ACC112 (cell line): ENCODE results near the gene OBSCN.

Experiments used
- H2AFZ ChIP-seq: fragments of 200-600 bp; sonication (generic); one replicate; pipeline ENCODE4 v1.6.0; 2017; ENCODE audit warnings: antibody characterized with exemption, low read length; ENCODE audit not compliant: unreplicated experiment
- H3K27ac ChIP-seq: fragments of 200-600 bp; sonication (generic); 2 replicates; pipeline ENCODE4 v1.5.1; 2014; ENCODE audit warnings: low read depth, mild to moderate bottlenecking, antibody characterized with exemption, low read length, moderate library complexity
- H3K27me3 ChIP-seq: fragments of 200-600 bp; sonication (generic); 2 replicates; pipeline ENCODE4 v1.6.1; 2014; ENCODE audit warnings: mild to moderate bottlenecking, antibody characterized with exemption, low read length, moderate library complexity, mixed read lengths; ENCODE audit not compliant: insufficient read depth
- H3K36me3 ChIP-seq: fragments of 200-600 bp; sonication (generic); 2 replicates; pipeline ENCODE4 v1.6.1; 2016; ENCODE audit warnings: mild to moderate bottlenecking, antibody characterized with exemption, low read length, moderate library complexity, mixed read lengths; ENCODE audit not compliant: insufficient read depth
- H3K4me1 ChIP-seq: fragments of 200-600 bp; sonication (generic); one replicate; pipeline ENCODE4 v1.6.1; 2016; ENCODE audit warnings: low read length, mixed read lengths; ENCODE audit not compliant: insufficient read depth, unreplicated experiment, control insufficient read depth
- H3K4me3 ChIP-seq: fragments of 200-600 bp; sonication (generic); 2 replicates; pipeline ENCODE4 v1.5.1; 2014; ENCODE audit warnings: mild to moderate bottlenecking, low read depth, low read length
- H3K79me2 ChIP-seq: fragments of 200-600 bp; sonication (generic); one replicate; pipeline ENCODE4 v1.6.0; 2016; ENCODE audit warnings: low read length; ENCODE audit not compliant: control insufficient read depth, unreplicated experiment, insufficient read depth

OBSCN gene

DNA sequence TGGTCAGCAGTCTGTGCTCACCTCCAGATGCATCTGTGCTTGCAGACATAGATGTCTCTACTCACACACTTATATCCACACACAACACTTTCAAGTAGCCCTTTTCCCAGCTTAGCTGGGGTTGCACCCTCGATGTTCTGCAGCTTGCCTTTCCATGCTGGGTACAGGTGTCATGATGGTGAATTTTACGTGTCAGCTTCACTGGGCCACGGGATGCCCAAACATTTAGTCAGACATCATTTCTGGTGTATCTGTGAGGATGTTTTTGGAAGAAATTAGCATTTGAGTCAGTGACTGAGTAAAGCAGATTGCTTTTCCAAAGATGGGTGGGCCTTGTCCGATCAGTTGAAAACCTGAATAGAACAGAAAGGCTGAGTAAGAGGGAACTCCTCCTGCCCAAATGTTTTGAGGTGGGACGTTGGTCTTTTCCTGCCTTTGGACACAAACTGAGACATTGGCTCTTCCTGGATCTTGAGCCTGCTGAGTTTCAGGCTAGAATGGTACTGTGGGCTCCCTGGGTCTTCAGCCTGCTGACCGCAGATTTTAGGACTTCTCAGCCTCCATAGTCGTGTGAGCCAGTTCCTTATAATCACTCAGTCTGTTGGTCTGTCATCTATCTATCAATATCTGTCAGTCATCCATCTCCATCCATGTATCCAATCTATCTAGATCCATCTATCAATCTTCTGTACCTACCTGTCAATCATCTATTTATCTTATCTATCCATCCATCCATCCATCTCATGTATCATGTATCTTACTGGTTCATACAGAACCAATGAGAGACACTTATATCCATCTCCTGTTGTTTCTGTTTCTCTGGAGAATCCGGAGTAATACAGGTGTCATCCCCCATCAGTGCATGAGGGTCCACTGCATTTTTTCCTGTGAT, 12.7 kb upstream of the OBSCN start:
- no peaks in the 10 kb centered on the region for H3K36me3 ChIP-seq
- no peak overlapping the region for H3K4me3 ChIP-seq
- no peak overlapping the region for H3K27ac ChIP-seq
- H3K4me1 ChIP-seq, result no peaks in the 10 kb centered on the region
- no peaks in the 10 kb centered on the region for H3K79me2 ChIP-seq
- no peak overlapping the region for H2AFZ ChIP-seq
- H3K27me3 ChIP-seq, result peaks cover 3% of the 10 kb centered on the region; the same call in 1 of the 2 replicates

GRCh38 chr1:228197555-228198147, 10.2 kb upstream of the OBSCN start:
- Histone ChIP-seq H3K36me3 (no peaks in the 10 kb centered on the region), H3K27ac (no peak overlapping the region), H3K4me3 (no peak overlapping the region), H3K4me1 (no peaks in the 10 kb centered on the region), H3K79me2 (no peaks in the 10 kb centered on the region), H2AFZ (no peak overlapping the region), H3K27me3 (peaks cover 7% of the 10 kb centered on the region; the same call in 1 of the 2 replicates)

GRCh38 chr1:228198977-228199590, 8.8 kb upstream of the OBSCN start:
- no peaks in the 10 kb centered on the region for H3K79me2 ChIP-seq
- H2AFZ ChIP-seq, result no peak overlapping the region
- no peaks in the 10 kb centered on the region for H3K4me1 ChIP-seq
- no peaks in the 10 kb centered on the region for H3K36me3 ChIP-seq
- no peak overlapping the region for H3K4me3 ChIP-seq
- H3K27me3 ChIP-seq, result peaks cover 7% of the 10 kb centered on the region; the same call in 1 of the 2 replicates
- no peak overlapping the region for H3K27ac ChIP-seq

GRCh38 chr1:228204958-228205357, 2.9 kb upstream of the OBSCN start:
- H2AFZ ChIP-seq, result no peak overlapping the region
- no peak overlapping the region for H3K27ac ChIP-seq
- H3K79me2 ChIP-seq, result no peaks in the 10 kb centered on the region

GRCh38 chr1:228205526-228206436, 2.1 kb upstream of the OBSCN start:
- Histone ChIP-seq H3K27me3 (peaks cover 4% of the 10 kb centered on the region; the same call in 1 of the 2 replicates), H3K4me3 (no peak overlapping the region), H3K27ac (no peak overlapping the region), H3K36me3 (no peaks in the 10 kb centered on the region), H3K79me2 (no peaks in the 10 kb centered on the region), H3K4me1 (no peaks in the 10 kb centered on the region), H2AFZ (no peak overlapping the region)

More at GRCh38 chr1:228204958-228205357, 2.9 kb upstream of the OBSCN start:
- peaks cover 8% of the 10 kb centered on the region; the same call in 1 of the 2 replicates for H3K27me3 ChIP-seq
- H3K4me1 ChIP-seq, result no peaks in the 10 kb centered on the region
- no peaks in the 10 kb centered on the region for H3K36me3 ChIP-seq
- H3K4me3 ChIP-seq, result no peak overlapping the region

DNA sequence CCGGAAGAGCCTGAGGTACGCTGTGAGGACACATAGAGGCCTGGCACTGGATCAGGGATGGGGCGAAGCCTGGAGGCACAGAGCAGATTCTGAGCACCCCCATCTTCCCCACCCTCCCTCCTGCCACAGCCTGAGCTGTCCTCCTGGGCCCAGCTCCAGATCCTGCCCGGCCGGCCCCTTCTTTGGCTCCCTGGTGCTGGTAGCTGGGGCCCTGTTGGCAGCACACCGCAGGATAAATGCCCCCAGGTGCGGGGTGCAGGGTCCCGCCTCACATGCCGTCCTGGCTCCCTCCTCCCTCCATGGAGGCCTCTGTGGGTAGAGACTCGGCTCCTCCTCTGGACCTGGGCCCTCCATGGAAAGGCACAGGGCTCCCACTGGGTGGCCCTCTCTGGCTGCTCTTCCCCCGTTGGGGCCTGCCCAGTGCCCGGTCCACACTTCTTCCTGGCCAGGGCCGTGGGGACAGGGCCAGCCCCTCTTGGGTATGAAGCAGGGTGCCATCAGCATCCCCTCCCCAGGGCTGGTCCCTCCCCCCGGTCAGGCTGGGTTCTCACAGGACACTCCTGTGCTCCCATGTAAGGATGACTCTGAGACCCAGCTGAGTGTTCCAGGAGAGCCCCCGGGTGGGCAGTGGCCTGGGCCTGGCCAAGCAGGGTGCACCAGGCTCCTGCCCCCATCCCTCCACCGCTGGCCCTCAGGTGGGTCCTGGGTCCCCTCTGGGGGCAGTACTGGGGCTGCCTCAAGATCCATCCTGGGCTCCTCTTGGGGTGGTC, 1.1 kb upstream of the OBSCN start:
- no peaks in the 10 kb centered on the region for H3K4me1 ChIP-seq
- H3K27ac ChIP-seq, result no peak overlapping the region
- H2AFZ ChIP-seq, result no peak overlapping the region
- H3K36me3 ChIP-seq, result no peaks in the 10 kb centered on the region
- H3K79me2 ChIP-seq, result no peaks in the 10 kb centered on the region
- H3K27me3 ChIP-seq, result peaks cover 4% of the 10 kb centered on the region; the same call in 1 of the 2 replicates
- no peak overlapping the region for H3K4me3 ChIP-seq

DNA sequence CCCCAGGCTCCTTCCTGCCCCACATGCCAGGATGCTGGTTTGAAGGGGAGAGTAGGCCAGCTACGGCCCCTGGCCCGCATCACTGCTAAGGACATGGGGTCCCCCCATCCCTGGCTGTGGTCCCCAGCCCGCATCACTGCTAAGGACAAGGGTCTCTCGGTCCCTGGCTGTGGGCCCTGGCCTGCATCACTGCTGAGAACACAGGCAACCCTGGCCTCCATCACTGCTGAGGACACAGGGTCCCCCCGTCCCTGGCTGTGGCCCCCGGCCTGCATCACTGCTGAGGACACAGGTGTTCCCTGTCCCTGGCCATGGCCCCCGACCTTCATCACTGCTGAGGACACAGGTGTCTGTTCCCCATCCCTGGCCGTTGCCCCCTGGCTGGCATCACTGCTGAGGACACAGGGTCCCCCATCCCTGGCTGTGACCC, 448 bp upstream of the OBSCN start:
- Histone ChIP-seq H2AFZ (no peak overlapping the region), H3K27ac (no peak overlapping the region), H3K4me3 (no peak overlapping the region), H3K36me3 (no peaks in the 10 kb centered on the region), H3K79me2 (no peaks in the 10 kb centered on the region), H3K4me1 (peaks cover under 1% of the 10 kb centered on the region), H3K27me3 (peaks cover 4% of the 10 kb centered on the region)

GRCh38 chr1:228208831-228209551, 1.1 kb downstream of the OBSCN start:
- peaks cover 4% of the 10 kb centered on the region for H3K27me3 ChIP-seq
- H3K4me1 ChIP-seq, result peaks cover 3% of the 10 kb centered on the region
- no peak overlapping the region for H2AFZ ChIP-seq
- no peak overlapping the region for H3K27ac ChIP-seq
- H3K4me3 ChIP-seq, result no peak overlapping the region
- no peaks in the 10 kb centered on the region for H3K36me3 ChIP-seq
- H3K79me2 ChIP-seq, result no peaks in the 10 kb centered on the region

- Histone ChIP-seq H3K4me3 (no peak overlapping the region), H2AFZ (no peak overlapping the region), H3K27me3 (peaks cover 4% of the 10 kb centered on the region), H3K27ac (no peak overlapping the region), H3K36me3 (no peaks in the 10 kb centered on the region), H3K79me2 (no peaks in the 10 kb centered on the region), H3K4me1 (peaks cover 3% of the 10 kb centered on the region)
These were observed 1.8 kb downstream of the OBSCN start for GRCh38 chr1:228209657-228210056.
